ENCODE data around the gene AZIN2. TPM values are rescaled to one million over a fixed set of nuclear protein-coding genes. Genes with fewer than 3 reads are reported as not detected.

AZIN2 gene
- total and polyA plus RNA-seq, 2 of the 13 experiments (the other 11 are each of a cell fraction or from before 2014, with no cell fraction given): 1.7 to 3.5 TPM

- TF ChIP-seq ZBTB40 (IDR thresholded peaks at IDR 0.05): no peak
- 0 out of 2 replicates have a peak, but pooled peaks have one; percentile 21 for TF ChIP-seq ZBTB40 (CRISPR knock-in tag; IDR thresholded peaks at IDR 0.05)
- no peak for TF ChIP-seq NCOA2 (CRISPR knock-in tag; IDR thresholded peaks at IDR 0.05)
- peak; percentile 89 for TF ChIP-seq ZNF644 (CRISPR knock-in tag; IDR thresholded peaks at IDR 0.05; ENCODE audit: low read depth)
- TF ChIP-seq RARA (CRISPR knock-in tag; IDR thresholded peaks at IDR 0.05): peak; percentile 7; the same call in 1 of the 2 replicates
- TF ChIP-seq SKIL (CRISPR knock-in tag; IDR thresholded peaks at IDR 0.05; ENCODE audit: borderline replicate concordance): no peak
- no peak for TF ChIP-seq CC2D1A (CRISPR knock-in tag; IDR thresholded peaks at IDR 0.05)
- TF ChIP-seq TSC22D2 (CRISPR knock-in tag; IDR thresholded peaks at IDR 0.05; ENCODE audit: borderline replicate concordance): no peak
- peak; percentile 36; the same call in 1 of the 2 replicates for TF ChIP-seq SP5 (CRISPR knock-in tag; IDR thresholded peaks at IDR 0.05; ENCODE audit: borderline replicate concordance, low read depth)
- peak; percentile 56; the same call in 1 of the 2 replicates for TF ChIP-seq HNF4G (IDR thresholded peaks at IDR 0.05; ENCODE audit: borderline replicate concordance, low read depth, low read length)
- peak; percentile 22; the same call in 1 of the 2 replicates for TF ChIP-seq HNF4G (CRISPR knock-in tag; IDR thresholded peaks at IDR 0.05; ENCODE audit: borderline replicate concordance, low read depth)
- no peak for TF ChIP-seq ETV6 (CRISPR knock-in tag; conservative IDR thresholded peaks at IDR 0.05)
- TF ChIP-seq YY1 (IDR thresholded peaks at IDR 0.05; ENCODE audit: insufficient read depth, insufficient replicate concordance, low read depth, low read length): peak; percentile 10
- peak; percentile 44; the same call in 1 of the 2 replicates for TF ChIP-seq SALL1 (CRISPR knock-in tag; IDR thresholded peaks at IDR 0.05)
- no peak for TF ChIP-seq ZNF75D (CRISPR knock-in tag; IDR thresholded peaks at IDR 0.05; ENCODE audit: borderline replicate concordance)
- TF ChIP-seq BATF2 (CRISPR knock-in tag; IDR thresholded peaks at IDR 0.05): no peak
- TF ChIP-seq HNRNPUL1 (IDR thresholded peaks at IDR 0.05; ENCODE audit: low read depth, low read length): no peak
- TF ChIP-seq ZSCAN12 (CRISPR knock-in tag; IDR thresholded peaks at IDR 0.05): no peak
Observed at GRCh38 chr1:33043267-33044092, 37.5 kb upstream of the AZIN2 start (continued).

Measured in HepG2 (cell line).